Esophagus (tissue), 2 donors: ENCODE results near the gene MAN1A1. TPM values are rescaled to one million over a fixed set of nuclear protein-coding genes. Genes with fewer than 3 reads are reported as not detected.

Experiments
- H3K27ac ChIP-seq, 2 donors: one replicate each; pipeline ENCODE4 v1.5.1; 2013; ENCODE audit warnings: low read depth in 2 of 2, mild to moderate bottlenecking in 2 of 2, inconsistent platforms in 1 of 2, low read length in 1 of 2, moderate library complexity in 1 of 2
- H3K27me3 ChIP-seq, 2 donors: one replicate each; pipeline ENCODE4 v1.6.1; 2013; ENCODE audit warnings: low read length in 2 of 2, control low read depth in 1 of 2, mild to moderate bottlenecking in 1 of 2; ENCODE audit not compliant: insufficient read depth in 2 of 2, control insufficient read depth in 1 of 2
- H3K36me3 ChIP-seq, 2 donors: one replicate each; pipeline ENCODE4 v1.6.1; 2013; ENCODE audit warnings: low read length in 1 of 2; ENCODE audit not compliant: control insufficient read depth in 2 of 2, insufficient read depth in 2 of 2
- H3K4me1 ChIP-seq, 2 donors: one replicate each; pipeline ENCODE4 v1.6.1; 2013; ENCODE audit warnings: low read length in 1 of 2; ENCODE audit not compliant: control insufficient read depth in 2 of 2, insufficient read depth in 2 of 2
- H3K4me3 ChIP-seq, 2 donors: one replicate each; pipeline ENCODE4 v1.5.1; 2013; ENCODE audit warnings: low read length in 2 of 2, mild to moderate bottlenecking in 2 of 2, low read depth in 1 of 2, moderate library complexity in 1 of 2
- H3K9me3 ChIP-seq, 2 donors: one replicate each; pipeline ENCODE4 v1.6.1; 2013; ENCODE audit warnings: mild to moderate bottlenecking in 2 of 2, low read depth in 1 of 2, low read length in 1 of 2, moderate library complexity in 1 of 2; ENCODE audit not compliant: control insufficient read depth in 2 of 2, insufficient read depth in 1 of 2
- WGBS, 2 donors: extraction: QIAGEN DNeasy Blood & Tissue Kit; methylation state at CpG; one replicate each; pipeline ENCODE4 v1.1.7; 2013; 5-methylcytosine and 5-hydroxymethylcytosine counted together
- polyA plus RNA-seq, 2 donors: library from polyadenylated mRNA; stranded (reverse); fragments of 200-250 nt; gene quantifications; one replicate each; pipeline ENCODE4 v1.2.3, GENCODE V29; 2013
- donor health status: healthy with polysubstance abuse.
- donor health status: Bipolar disorder and iron deficiency.

The MAN1A1 gene
- polyA plus RNA-seq, 2 donors, result 2.0 to 5.3 TPM

GRCh38 chr6:119201480-119201879 lies 148.1 kb downstream of the MAN1A1 start:
- Histone ChIP-seq H3K27ac (no peak overlapping the region), H3K27me3 (no peaks in the 10 kb centered on the region), H3K4me3 (no peak overlapping the region), H3K9me3 (no peaks in the 10 kb centered on the region), H3K36me3 (peaks cover 0 to 8% of the 10 kb centered on the region in 2 donors), H3K4me1 (no peaks in the 10 kb centered on the region)
- 84 to 90% methylated on average over 1 of the region's 1 CpG for WGBS, 2 donors

GRCh38 chr6:119200512-119201175 lies 148.9 kb downstream of the MAN1A1 start:
- no peaks in the 10 kb centered on the region for H3K9me3 ChIP-seq
- H3K4me1 ChIP-seq, result no peaks in the 10 kb centered on the region
- WGBS, 2 donors, result 48 to 73% methylated on average over 1 of the region's 1 CpG
- H3K27ac ChIP-seq, result no peak overlapping the region
- H3K4me3 ChIP-seq, result no peak overlapping the region
- H3K36me3 ChIP-seq, result peaks cover 0 to 8% of the 10 kb centered on the region in 2 donors
- no peaks in the 10 kb centered on the region for H3K27me3 ChIP-seq

DNA sequence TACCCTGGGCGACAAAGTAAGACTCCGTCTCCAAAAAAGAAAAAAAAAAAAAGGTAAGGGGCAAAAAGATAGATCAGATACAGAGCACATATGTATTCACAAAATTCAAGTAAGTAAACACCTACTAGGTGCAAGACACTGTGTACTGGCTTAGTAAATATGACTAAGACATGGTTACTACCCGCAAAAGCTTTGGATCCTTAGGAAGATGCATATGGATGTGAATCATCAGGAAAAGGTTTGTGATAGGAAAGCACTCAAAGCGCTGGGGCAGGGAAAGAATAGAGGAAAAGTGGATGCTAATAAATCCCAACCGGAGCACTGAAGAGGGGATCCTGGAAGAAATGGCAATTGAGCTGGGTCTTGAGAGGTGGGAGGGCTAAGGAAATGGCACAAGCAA lies 152.3 kb downstream of the MAN1A1 start:
- H3K36me3 ChIP-seq, result no peaks in the 10 kb centered on the region
- no peak overlapping the region for H3K4me3 ChIP-seq
- 95 to 98% methylated on average over 5 of the region's 5 CpGs for WGBS, 2 donors
- H3K27ac ChIP-seq, result no peak overlapping the region
- no peaks in the 10 kb centered on the region for H3K9me3 ChIP-seq
- H3K4me1 ChIP-seq, result no peaks in the 10 kb centered on the region
- no peaks in the 10 kb centered on the region for H3K27me3 ChIP-seq

DNA sequence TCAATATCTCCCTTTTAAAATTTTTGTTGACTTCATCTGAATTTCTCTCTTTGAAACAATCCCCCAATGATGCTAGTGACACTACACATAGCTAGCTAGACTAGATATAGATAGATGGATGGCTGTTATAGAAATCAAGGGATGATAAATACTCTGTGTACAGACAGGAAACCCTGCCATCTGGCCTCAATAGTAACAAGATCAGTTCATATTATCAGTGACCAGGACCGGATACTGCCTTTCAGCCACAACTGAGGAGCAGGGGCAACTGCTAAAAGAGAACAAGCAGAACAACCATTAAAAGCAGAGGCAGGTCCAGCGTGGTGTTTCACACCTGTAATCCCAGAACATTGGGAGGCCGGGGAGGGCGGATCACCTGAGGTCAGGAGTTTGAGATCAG lies 152.8 kb downstream of the MAN1A1 start:
- H3K4me3 ChIP-seq, result no peak overlapping the region
- no peaks in the 10 kb centered on the region for H3K9me3 ChIP-seq
- no peaks in the 10 kb centered on the region for H3K4me1 ChIP-seq
- no peaks in the 10 kb centered on the region for H3K36me3 ChIP-seq
- H3K27me3 ChIP-seq, result no peaks in the 10 kb centered on the region
- no peak overlapping the region for H3K27ac ChIP-seq
- 85 to 87% methylated on average over 4 of the region's 4 CpGs for WGBS, 2 donors

GRCh38 chr6:119195848-119196247 lies 153.7 kb downstream of the MAN1A1 start:
- Histone ChIP-seq H3K9me3 (no peaks in the 10 kb centered on the region), H3K27ac (no peak overlapping the region), H3K4me3 (no peak overlapping the region), H3K36me3 (no peaks in the 10 kb centered on the region), H3K4me1 (no peaks in the 10 kb centered on the region), H3K27me3 (no peaks in the 10 kb centered on the region)
- 67% methylated on average over 5 of the region's 5 CpGs for WGBS, 2 donors

GRCh38 chr6:119195204-119195603 lies 154.4 kb downstream of the MAN1A1 start:
- Histone ChIP-seq H3K4me1 (no peaks in the 10 kb centered on the region), H3K36me3 (no peaks in the 10 kb centered on the region), H3K4me3 (no peak overlapping the region), H3K9me3 (no peaks in the 10 kb centered on the region), H3K27me3 (no peaks in the 10 kb centered on the region), H3K27ac (no peak overlapping the region)
- WGBS, 2 donors, result 97 to 98% methylated on average over 2 of the region's 2 CpGs

GRCh38 chr6:119193707-119194106 lies 155.9 kb downstream of the MAN1A1 start:
- Histone ChIP-seq H3K36me3 (no peaks in the 10 kb centered on the region), H3K27ac (no peak overlapping the region), H3K9me3 (no peaks in the 10 kb centered on the region), H3K27me3 (no peaks in the 10 kb centered on the region), H3K4me1 (no peaks in the 10 kb centered on the region), H3K4me3 (no peak overlapping the region)

DNA sequence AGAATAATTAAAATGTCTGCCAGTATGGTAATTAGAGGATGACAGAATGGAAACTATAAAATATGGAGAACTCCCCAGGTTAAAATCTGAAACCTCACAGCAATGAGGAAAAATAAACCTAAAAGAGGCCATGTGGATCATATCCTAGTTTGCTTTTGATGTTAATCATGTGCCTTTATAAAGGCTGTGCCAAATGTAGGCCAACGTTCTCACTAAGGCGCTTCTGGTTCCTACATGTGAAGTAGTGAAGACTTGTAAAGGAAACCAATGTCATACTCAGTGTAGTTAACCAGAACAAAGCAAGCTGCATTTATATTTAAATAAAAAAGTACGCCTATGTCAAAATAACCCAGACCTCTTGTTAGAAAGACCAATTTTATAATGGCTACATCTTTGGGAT lies 157.4 kb downstream of the MAN1A1 start:
- Histone ChIP-seq H3K4me1 (no peaks in the 10 kb centered on the region), H3K27me3 (no peaks in the 10 kb centered on the region), H3K36me3 (no peaks in the 10 kb centered on the region), H3K9me3 (no peaks in the 10 kb centered on the region), H3K27ac (no peak overlapping the region), H3K4me3 (no peak overlapping the region)
- 83 to 84% methylated on average over 3 of the region's 3 CpGs for WGBS, 2 donors

DNA sequence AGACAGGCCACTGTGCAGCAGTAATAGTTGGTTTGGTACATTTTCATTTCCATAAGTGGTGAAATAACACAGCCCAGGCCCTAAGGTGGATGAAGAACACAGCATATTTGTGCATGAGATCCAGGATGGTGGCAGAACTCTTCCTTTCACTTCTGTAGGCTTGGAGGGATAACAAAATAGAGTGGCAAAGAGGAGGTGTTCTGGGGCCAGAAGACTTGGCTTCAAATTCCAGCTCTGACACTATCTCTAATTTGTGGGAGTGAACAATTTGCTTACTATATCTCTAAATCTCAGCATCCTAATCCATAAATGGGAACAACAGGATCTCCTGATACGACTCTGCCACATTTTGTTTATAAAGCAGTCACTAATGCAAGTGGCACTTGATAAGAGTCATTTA lies 159.4 kb downstream of the MAN1A1 start:
- no peak overlapping the region for H3K4me3 ChIP-seq
- no peaks in the 10 kb centered on the region for H3K4me1 ChIP-seq
- H3K36me3 ChIP-seq, result no peaks in the 10 kb centered on the region
- H3K27me3 ChIP-seq, result no peaks in the 10 kb centered on the region
- WGBS, 2 donors, result 83 to 84% methylated on average over 1 of the region's 1 CpG
- no peaks in the 10 kb centered on the region for H3K9me3 ChIP-seq
- no peak overlapping the region for H3K27ac ChIP-seq

DNA sequence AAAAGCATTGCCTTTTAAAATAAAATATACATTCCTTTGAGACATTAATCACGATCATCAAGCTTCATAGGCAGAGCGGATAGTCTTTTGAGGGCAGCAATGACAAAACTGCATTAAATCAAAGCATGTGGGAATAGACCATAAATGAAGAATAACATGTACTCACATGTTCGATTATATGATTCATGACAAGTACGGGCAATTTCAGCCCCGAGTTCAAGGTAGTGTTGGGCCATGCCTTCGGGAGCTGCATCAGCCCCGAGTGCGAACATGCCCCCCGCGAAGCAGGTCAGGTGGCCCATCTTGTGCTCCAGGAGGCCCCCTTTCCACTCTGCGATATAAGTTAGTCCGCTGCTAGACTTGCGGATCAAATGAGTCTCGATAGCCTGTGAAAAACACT lies 160.1 kb downstream of the MAN1A1 start:
- H3K27me3 ChIP-seq, result no peaks in the 10 kb centered on the region

More for the DNA sequence above, 160.1 kb downstream of the MAN1A1 start:
- Histone ChIP-seq H3K4me1 (no peaks in the 10 kb centered on the region), H3K36me3 (no peaks in the 10 kb centered on the region), H3K9me3 (no peaks in the 10 kb centered on the region), H3K27ac (no peak overlapping the region), H3K4me3 (no peak overlapping the region)
- WGBS, 2 donors, result 79 to 82% methylated on average over 14 of the region's 14 CpGs
